Neural cell (in vitro differentiated cells): ENCODE results near the gene GRM4. TPM values are rescaled to one million over a fixed set of nuclear protein-coding genes. Genes with fewer than 3 reads are reported as not detected.

Source experiments
- H2AFZ ChIP-seq: fragments of 200-600, 300-800 bp; sonication (generic), shearing (Covaris generic); 2 replicates; pipeline ENCODE4 v1.6.0; 2014; ENCODE audit warnings: low read depth, mild to moderate bottlenecking, antibody characterized with exemption, low read length, moderate library complexity
- H3F3A ChIP-seq: fragments of 200-600 bp; shearing (Covaris generic); 2 replicates; pipeline ENCODE4 v1.6.1; 2016; ENCODE audit warnings: mild to moderate bottlenecking, moderate library complexity, mixed read lengths, antibody characterized with exemption, low read length; ENCODE audit not compliant: insufficient read depth, poor library complexity, severe bottlenecking
- H3K27ac ChIP-seq: fragments of 200-600, 300-800 bp; sonication (generic), shearing (Covaris generic); 2 replicates; pipeline ENCODE4 v1.5.1; 2014; ENCODE audit warnings: mild to moderate bottlenecking, low read length, moderate library complexity
- H3K27me3 ChIP-seq: fragments of 300-800, 200-600 bp; sonication (generic), shearing (Covaris generic); 2 replicates; pipeline ENCODE4 v1.6.0; 2014; ENCODE audit warnings: mild to moderate bottlenecking, low read depth, low read length, moderate library complexity; ENCODE audit not compliant: insufficient read depth
- H3K36me3 ChIP-seq: fragments of 300-800, 200-600 bp; sonication (generic), shearing (Covaris generic); 2 replicates; pipeline ENCODE4 v1.5.1; 2014; ENCODE audit warnings: mild to moderate bottlenecking, antibody characterized with exemption, low read length, moderate library complexity; ENCODE audit not compliant: insufficient read depth
- H3K4me2 ChIP-seq: fragments of 300-800, 200-600 bp; sonication (generic), shearing (Covaris generic); 2 replicates; pipeline ENCODE4 v1.6.0; 2014; ENCODE audit warnings: mild to moderate bottlenecking, low read length
- H3K4me3 ChIP-seq: fragments of 300-800, 200-600 bp; sonication (generic), shearing (Covaris generic); 2 replicates; pipeline ENCODE4 v1.5.1; 2014; ENCODE audit warnings: mild to moderate bottlenecking, low read length, moderate library complexity
- H3K79me2 ChIP-seq: fragments of 200-600 bp; shearing (Covaris generic); replicated peaks from 2 replicates; pipeline ENCODE4 v1.6.0; 2014; ENCODE audit warnings: mild to moderate bottlenecking, low read length, moderate library complexity; ENCODE audit not compliant: insufficient read depth
- H3K9ac ChIP-seq: fragments of 300-800, 200-600 bp; sonication (generic), shearing (Covaris generic); 2 replicates; pipeline ENCODE4 v1.6.1; 2016; ENCODE audit warnings: mild to moderate bottlenecking, low read length, mixed read lengths
- H3K9me2 ChIP-seq: fragments of 200-600 bp; shearing (Covaris generic); 2 replicates; pipeline ENCODE4 v1.6.1; 2016; ENCODE audit warnings: mild to moderate bottlenecking, low read length, mixed read lengths; ENCODE audit not compliant: insufficient read depth
- H3K9me3 ChIP-seq: fragments of 200-600, 300-800 bp; sonication (generic), shearing (Covaris generic); 2 replicates; pipeline ENCODE4 v1.6.1; 2016; ENCODE audit warnings: mild to moderate bottlenecking, mixed run types, low read length, moderate library complexity, mixed read lengths
- H4K20me1 ChIP-seq: fragments of 200-600 bp; shearing (Covaris generic); 2 replicates; pipeline ENCODE4 v1.6.1; 2016; ENCODE audit warnings: mild to moderate bottlenecking, mixed run types; ENCODE audit not compliant: insufficient read depth
- CTCF ChIP-seq: fragments of 450-650 bp; IDR thresholded peaks from 2 replicates; pipeline ENCODE4 v1.5.1; 2014; ENCODE audit warnings: antibody characterized with exemption, mild to moderate bottlenecking, moderate library complexity; ENCODE audit not compliant: poor library complexity, severe bottlenecking
- EP300 ChIP-seq: fragments of 450-650 bp; conservative IDR thresholded peaks from 2 replicates; pipeline ENCODE4 v1.6.1; 2014; ENCODE audit warnings: antibody characterized with exemption, mild to moderate bottlenecking, moderate library complexity; ENCODE audit not compliant: poor library complexity, severe bottlenecking
- EZH2 ChIP-seq: fragments of 200-600, 300-800 bp; shearing (Covaris generic), sonication (generic); IDR thresholded peaks from 2 replicates; pipeline ENCODE4 v1.6.1; 2014; ENCODE audit warnings: antibody characterized with exemption, low read length, borderline replicate concordance, mild to moderate bottlenecking; ENCODE audit not compliant: insufficient read depth, poor library complexity, severe bottlenecking
- MXI1 ChIP-seq: fragments of 450-650 bp; conservative IDR thresholded peaks from 2 replicates; pipeline ENCODE4 v1.6.1; 2014; ENCODE audit warnings: antibody characterized with exemption, mild to moderate bottlenecking; ENCODE audit not compliant: poor library complexity, severe bottlenecking
- POLR2AphosphoS5 ChIP-seq: IDR thresholded peaks from 2 replicates; pipeline ENCODE4 v1.6.1; 2012
- RAD21 ChIP-seq: fragments of 450-650 bp; conservative IDR thresholded peaks from 2 replicates; pipeline ENCODE4 v1.6.1; 2014; ENCODE audit warnings: antibody characterized with exemption, mild to moderate bottlenecking, moderate library complexity
- REST ChIP-seq: IDR thresholded peaks from 2 replicates; pipeline ENCODE4 v1.6.1; 2012; ENCODE audit warnings: borderline replicate concordance
- SMC3 ChIP-seq: fragments of 450-650 bp; conservative IDR thresholded peaks from 2 replicates; pipeline ENCODE4 v1.6.1; 2014; ENCODE audit warnings: antibody characterized with exemption, mild to moderate bottlenecking, moderate library complexity; ENCODE audit not compliant: poor library complexity
- TAF1 ChIP-seq: IDR thresholded peaks from 2 replicates; pipeline ENCODE4 v1.6.1; 2012; ENCODE audit warnings: low read depth
- polyA plus RNA-seq: library from polyadenylated mRNA; depleted of rRNA; stranded (reverse); fragments of >200 nt; gene quantifications from 2 replicates; pipeline ENCODE4 v1.2.3, GENCODE V29; 2014

Gene GRM4
- polyA plus RNA-seq, 1 donor from 2014 or later = 2.1 TPM

GRCh38 chr6:33983721-33984465, 162.0 kb downstream of the GRM4 start:
- Histone ChIP-seq H3K4me2 (no peak overlapping the region), H3K9me2 (no peaks in the 10 kb centered on the region), H4K20me1 (no peaks in the 10 kb centered on the region), H3K79me2 (no peaks in the 10 kb centered on the region), H3K27ac (no peak overlapping the region), H3K4me3 (no peak overlapping the region), H3K9me3 (no peaks in the 10 kb centered on the region), H3K27me3 (no peaks in the 10 kb centered on the region), H3F3A (no peaks in the 10 kb centered on the region), H3K9ac (no peak overlapping the region), H2AFZ (no peak overlapping the region), H3K36me3 (no peaks in the 10 kb centered on the region)
- TF ChIP-seq SMC3 (no peak), POLR2AphosphoS5 (no peak), MXI1 (no peak), EP300 (no peak), REST (no peak), EZH2 (no peak), RAD21 (no peak), CTCF (no peak), TAF1 (no peak)

GRCh38 chr6:33983109-33983716, 162.7 kb downstream of the GRM4 start:
- H2AFZ ChIP-seq = no peak overlapping the region
- no peaks in the 10 kb centered on the region for H3F3A ChIP-seq
- no peaks in the 10 kb centered on the region for H3K9me2 ChIP-seq
- no peak overlapping the region for H3K27ac ChIP-seq
- H3K79me2 ChIP-seq = no peaks in the 10 kb centered on the region
- no peak overlapping the region for H3K9ac ChIP-seq
- no peak for TF ChIP-seq SMC3
- H3K9me3 ChIP-seq = no peaks in the 10 kb centered on the region
- no peak overlapping the region for H3K4me2 ChIP-seq
- H3K27me3 ChIP-seq = no peaks in the 10 kb centered on the region
- no peaks in the 10 kb centered on the region for H3K36me3 ChIP-seq
- no peak overlapping the region for H3K4me3 ChIP-seq
- no peaks in the 10 kb centered on the region for H4K20me1 ChIP-seq
